Right renal pelvis (tissue), 4 donors: ENCODE measurements around the gene ATP6V0A4. TPM values are rescaled to one million over a fixed set of nuclear protein-coding genes. Genes with fewer than 3 reads are reported as not detected.
"Not testable (repeated sequence)": the region's sequence is repeated elsewhere in the genome, so short reads cannot be mapped to it uniquely, and the experiment has no call there.

ENCODE experiments used
- DNase-seq, 4 donors: peaks; one replicate each; pipeline ENCODE4 v3.0.0-alpha.2; 2013; ENCODE audit warnings: low read depth in 4 of 4, low spot score in 3 of 4, missing footprints in 1 of 4
- polyA plus RNA-seq, 4 donors: library from polyadenylated mRNA; unstranded; fragments of 120-200 nt; gene quantifications; one replicate each; pipeline ENCODE4 v1.2.1, GENCODE V29; 2013; ENCODE audit not compliant: insufficient read length in 4 of 4

Gene ATP6V0A4
- 10 to 100 TPM; 67.5 to 80.5 (median 76.9) TPM for polyA plus RNA-seq

DNA sequence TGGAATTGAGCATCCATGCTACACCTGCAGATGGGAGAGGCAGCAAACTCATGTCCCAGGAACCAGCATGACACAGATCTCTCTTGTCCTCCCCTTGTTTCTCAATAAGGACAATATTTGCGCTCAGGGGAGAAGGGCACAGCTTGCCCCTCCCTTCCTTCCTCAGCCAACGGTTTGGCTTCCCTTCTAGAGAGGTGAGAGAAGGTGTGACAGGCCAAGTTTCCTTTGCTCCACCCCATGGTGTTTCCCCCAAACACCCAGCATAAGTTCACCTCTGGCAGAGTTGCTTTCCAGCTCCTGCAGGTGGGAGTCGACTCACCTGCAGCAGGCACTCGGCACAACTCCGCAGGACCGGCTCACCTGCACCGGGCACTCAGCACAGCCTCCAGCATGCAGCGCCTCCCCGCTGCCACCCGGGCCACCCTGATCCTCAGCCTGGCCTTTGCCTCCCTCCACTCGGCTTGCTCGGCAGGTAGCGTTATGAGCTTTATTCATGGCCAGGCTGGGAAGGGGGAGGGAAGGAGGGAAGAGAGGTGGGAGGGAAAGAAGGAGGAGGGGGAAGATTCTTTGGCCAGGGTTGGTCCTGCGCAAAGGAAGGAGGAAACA is at the start of gene ATP6V0A4, which contains the start of gene TMEM213:
ATP6V0A4 (minus strand) TSS at position 482 of the 606 bp plus-strand sequence. CDS start 26,949 bp downstream, outside the sequence.
TMEM213 (plus strand) TSS at position 280 of the 606 bp plus-strand sequence; CDS start at position 391, 111 bp downstream.
- DNase-seq: peak in 1 of 4 donors; percentile 23

DNA sequence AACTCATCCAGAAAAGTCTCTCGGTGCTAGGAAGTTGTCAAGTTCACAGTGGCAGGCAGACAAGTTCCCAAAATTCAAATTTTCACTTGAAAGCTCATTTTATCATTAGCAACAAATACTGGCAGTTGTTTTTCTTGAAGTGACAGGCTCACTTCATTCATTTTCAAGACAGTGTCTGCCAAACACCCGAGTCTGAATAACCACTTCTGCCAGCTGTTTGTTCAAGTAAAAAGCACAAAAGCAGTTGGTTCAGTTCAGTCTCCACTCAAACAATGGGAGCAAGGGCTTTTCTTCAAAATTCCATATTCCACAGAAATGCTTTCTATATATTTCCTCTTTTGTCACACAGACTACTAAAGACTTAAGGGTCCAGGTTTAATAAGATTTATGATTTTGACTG is 47.7 kb upstream of the ATP6V0A4 start:
- no peak for DNase-seq

DNA sequence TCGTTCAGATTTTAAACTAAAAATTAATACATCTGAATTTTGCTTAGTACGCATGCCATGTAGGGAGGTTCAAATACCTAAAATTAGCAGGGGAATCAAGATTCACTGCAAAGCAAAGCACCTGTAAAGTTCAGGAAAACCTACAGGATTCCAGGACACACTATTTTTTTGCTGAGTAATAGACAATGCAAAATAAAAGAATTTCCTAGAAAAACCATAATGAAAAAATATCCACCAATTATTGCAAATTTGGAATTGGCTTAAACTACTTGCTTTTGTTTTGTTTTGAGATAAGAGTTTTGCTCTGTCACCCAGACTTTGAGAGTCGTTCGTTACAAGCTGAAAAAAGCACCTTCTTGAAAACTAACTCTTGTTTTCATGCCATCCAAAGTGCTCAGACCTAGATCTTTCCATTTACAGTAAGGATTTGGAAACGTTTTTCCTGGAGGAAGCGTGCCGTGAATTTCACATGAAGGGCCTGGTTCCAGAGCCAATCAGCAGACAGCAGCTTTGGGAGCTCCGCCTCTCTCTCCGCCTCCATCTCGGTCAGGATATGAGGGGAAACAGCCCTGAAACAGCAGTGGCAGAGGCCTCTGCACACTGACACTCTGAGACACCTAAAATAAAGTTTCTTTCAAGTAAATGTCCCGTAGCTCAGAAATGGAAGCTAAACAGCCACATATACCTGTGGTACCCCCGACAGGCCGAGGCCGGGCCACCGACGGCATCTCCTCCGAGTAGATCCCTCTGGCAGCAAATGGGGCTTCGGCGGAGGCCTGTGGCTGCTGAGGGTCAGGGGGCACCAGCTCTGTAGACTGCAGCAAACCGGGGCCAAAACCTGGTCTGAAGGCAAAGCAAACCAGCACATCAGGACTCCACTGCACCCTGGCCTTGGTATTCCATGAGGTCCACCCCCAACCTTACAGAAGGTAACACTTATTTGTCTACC is 45.9 kb upstream of the ATP6V0A4 start:
- no peak for DNase-seq

DNA sequence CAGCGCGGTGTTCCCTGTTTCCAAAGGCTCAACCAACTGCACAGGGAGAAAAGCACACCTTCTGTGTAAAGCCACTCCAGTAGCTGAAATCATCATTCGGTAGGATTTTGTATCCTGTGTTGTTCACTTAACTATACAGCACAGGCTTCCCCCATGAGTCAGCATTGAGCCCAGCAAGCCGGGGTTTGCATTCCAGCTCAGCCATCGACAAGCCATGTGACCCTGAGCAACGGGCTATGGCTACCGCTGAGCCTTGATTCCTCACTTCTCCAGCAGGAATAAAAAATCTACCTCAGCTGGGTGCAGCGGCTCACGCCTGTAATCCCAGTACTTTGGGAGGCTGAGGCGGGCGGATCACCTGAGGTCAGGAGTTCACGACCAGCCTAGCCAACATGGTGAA is 44.1 kb upstream of the ATP6V0A4 start:
- no peak for DNase-seq

DNA sequence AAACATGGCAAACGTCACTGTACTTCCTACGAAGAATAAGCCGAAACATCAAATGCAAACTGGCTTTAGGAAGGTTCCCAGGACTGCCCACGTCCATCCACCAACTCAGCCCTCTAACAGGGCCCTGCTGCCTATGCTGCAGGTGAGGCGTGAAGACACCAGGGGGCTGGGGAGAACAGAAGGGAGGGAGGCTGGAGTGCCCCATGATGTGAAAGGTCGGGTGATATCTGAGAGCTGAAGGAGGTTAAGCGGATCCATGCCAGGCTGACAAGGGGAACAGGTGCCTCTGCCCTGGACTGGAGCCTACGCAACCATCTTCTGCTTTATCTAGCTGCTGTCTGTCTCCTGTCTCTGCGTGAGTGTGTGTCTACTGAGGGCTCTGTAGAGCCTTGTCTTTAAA is 40.2 kb upstream of the ATP6V0A4 start:
- DNase-seq: no peak

DNA sequence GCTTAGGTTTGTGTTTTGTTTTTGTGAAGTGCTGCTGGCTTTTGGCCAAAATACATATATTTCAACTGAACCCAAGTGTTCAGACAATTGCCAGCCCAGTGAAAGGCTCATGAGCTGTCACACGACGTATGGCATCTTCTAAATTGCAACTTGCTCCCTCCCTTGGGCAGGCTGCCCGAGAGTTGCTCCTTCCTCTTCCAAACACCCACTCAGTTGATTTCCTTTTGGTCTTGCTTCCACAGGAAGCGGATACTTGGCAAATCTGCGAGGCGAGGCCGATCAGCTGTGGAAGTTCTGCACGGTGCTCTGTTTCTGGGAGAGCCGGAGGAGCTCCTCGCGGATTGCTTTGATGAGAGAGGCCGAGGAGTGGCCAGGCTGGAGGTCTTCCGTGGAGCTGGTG is 39.6 kb upstream of the ATP6V0A4 start:
- peak in 1 of 4 donors; percentile 10 for DNase-seq

GRCh38 chr7:138835087-138835486 is 37.1 kb upstream of the ATP6V0A4 start:
- DNase-seq: no peak

GRCh38 chr7:138834583-138834982 is 36.6 kb upstream of the ATP6V0A4 start:
- DNase-seq: no peak

- DNase-seq: no peak
Measured at GRCh38 chr7:138833596-138833995, 35.6 kb upstream of the ATP6V0A4 start.

DNA sequence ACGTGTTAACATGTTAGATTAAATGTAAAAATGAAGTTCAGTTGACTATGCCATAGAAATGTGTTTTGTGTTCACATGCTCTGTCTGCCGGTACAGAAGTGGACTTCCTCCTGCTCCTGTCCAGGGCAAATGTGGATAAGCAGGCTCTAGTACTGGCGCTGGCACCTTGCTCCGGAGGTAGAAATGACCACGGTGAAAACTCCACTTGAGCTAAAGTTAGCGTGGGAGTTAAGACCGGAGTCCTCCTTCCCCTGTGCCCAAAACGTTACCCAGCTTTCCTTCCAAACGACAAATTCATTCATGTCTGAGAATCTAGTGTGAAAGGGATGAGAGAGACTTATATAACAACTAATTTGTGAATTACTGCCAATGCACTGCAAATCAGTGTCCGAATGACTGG is 35.0 kb upstream of the ATP6V0A4 start:
- no peak for DNase-seq

- no peak for DNase-seq
Measured at GRCh38 chr7:138829335-138829734, 31.3 kb upstream of the ATP6V0A4 start.

- no peak for DNase-seq
Measured at GRCh38 chr7:138828302-138828701, 30.3 kb upstream of the ATP6V0A4 start.

- DNase-seq: no peak
Measured at GRCh38 chr7:138825049-138825721, 27.2 kb upstream of the ATP6V0A4 start.

- no peak for DNase-seq
Measured at GRCh38 chr7:138822867-138823535, 25.0 kb upstream of the ATP6V0A4 start.

- DNase-seq: no peak
Measured at GRCh38 chr7:138821912-138822311, 23.9 kb upstream of the ATP6V0A4 start.

DNA sequence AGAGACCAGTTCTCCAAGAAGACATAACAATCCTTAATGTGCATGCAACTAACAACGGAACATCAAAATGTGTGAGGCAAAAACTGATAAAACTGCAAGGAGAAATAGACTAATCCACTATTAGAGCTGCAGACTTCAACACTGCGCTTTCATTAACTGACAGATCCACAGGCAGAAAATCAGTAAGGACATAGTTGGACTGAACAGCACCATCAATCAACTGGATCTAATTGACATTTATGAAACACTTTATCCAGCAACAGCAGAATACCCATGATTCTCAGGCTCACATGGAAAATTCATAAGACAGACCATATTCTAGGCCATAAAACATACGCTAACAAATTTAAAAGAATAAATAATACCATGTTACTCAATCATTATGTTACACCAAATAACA is 21.6 kb upstream of the ATP6V0A4 start:
- no peak for DNase-seq

- DNase-seq: no peak
Measured at GRCh38 chr7:138816650-138817049, 18.7 kb upstream of the ATP6V0A4 start.

GRCh38 chr7:138814816-138815332 is 16.9 kb upstream of the ATP6V0A4 start:
- DNase-seq: no peak

- no peak for DNase-seq
Measured at GRCh38 chr7:138813945-138814344, 15.9 kb upstream of the ATP6V0A4 start.

- not testable (repeated sequence) for DNase-seq
Measured at GRCh38 chr7:138811327-138811726, 13.3 kb upstream of the ATP6V0A4 start.
